Measurements from ENCODE around the gene OSBPL6.

- TF ChIP-seq, protein P1, sequence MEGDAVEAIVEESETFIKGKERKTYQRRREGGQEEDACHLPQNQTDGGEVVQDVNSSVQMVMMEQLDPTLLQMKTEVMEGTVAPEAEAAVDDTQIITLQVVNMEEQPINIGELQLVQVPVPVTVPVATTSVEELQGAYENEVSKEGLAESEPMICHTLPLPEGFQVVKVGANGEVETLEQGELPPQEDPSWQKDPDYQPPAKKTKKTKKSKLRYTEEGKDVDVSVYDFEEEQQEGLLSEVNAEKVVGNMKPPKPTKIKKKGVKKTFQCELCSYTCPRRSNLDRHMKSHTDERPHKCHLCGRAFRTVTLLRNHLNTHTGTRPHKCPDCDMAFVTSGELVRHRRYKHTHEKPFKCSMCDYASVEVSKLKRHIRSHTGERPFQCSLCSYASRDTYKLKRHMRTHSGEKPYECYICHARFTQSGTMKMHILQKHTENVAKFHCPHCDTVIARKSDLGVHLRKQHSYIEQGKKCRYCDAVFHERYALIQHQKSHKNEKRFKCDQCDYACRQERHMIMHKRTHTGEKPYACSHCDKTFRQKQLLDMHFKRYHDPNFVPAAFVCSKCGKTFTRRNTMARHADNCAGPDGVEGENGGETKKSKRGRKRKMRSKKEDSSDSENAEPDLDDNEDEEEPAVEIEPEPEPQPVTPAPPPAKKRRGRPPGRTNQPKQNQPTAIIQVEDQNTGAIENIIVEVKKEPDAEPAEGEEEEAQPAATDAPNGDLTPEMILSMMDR (conservative IDR thresholded peaks at IDR 0.05; ENCODE audit: low read length): no peak
- TF ChIP-seq EZH2phosphoT487 (IDR thresholded peaks at IDR 0.05; ENCODE audit: borderline replicate concordance): no peak
These were observed 234.1 kb downstream of the OSBPL6 start for GRCh38 chr2:178428396-178428806.
